HCT116 (cell line): Measurements from ENCODE around the gene C1QL3. TPM values are rescaled to one million over a fixed set of nuclear protein-coding genes. Genes with fewer than 3 reads are reported as not detected.

Experiments used
- ATAC-seq: fragments of 200-7000 bp; cut with Tn5 transposase; 2 replicates; pipeline ENCODE4 v1.9.1; 2020; ENCODE audit warnings: mild to moderate bottlenecking, moderate library complexity
- BruUV-seq: library from RNA; stranded (reverse); fragments of 400-500 nt; replicated peaks from 2 replicates; lab custom pipeline; 2021; lab: Mats Ljungman, UMichigan
- CTCF ChIA-PET: fragments of 300-600 bp; sonication (Branson Sonifier 250); formaldehyde crosslinking; loops from one replicate; lab custom pipeline; 2021; ENCODE audit warnings: antibody characterized with exemption; lab: Charles Lee
- POLR2A ChIA-PET: fragments of 300-600, 350-600 bp; sonication (Branson Sonifier 250); formaldehyde crosslinking; loops from one replicate; lab custom pipeline; 2021; ENCODE audit warnings: antibody characterized with exemption; lab: Charles Lee
- RAD21 ChIA-PET, 2 experiments: fragments of 300-600 bp; sonication (Branson Sonifier 250); formaldehyde crosslinking; loops; one replicate each; lab custom pipeline; 2023; ENCODE audit warnings: low total read pairs in 2 of 2; ENCODE audit not compliant: uncharacterized antibody in 2 of 2, unreplicated experiment in 2 of 2, low non-redundant PET in 1 of 2; lab: Charles Lee
- DNase-seq: peaks from one replicate; pipeline ENCODE4 v3.0.0-alpha.2; 2010; ENCODE audit warnings: low read depth, low spot score
- H2AFZ ChIP-seq: fragments of 200-600 bp; shearing (Covaris generic), sonication (generic); 2 replicates; pipeline ENCODE4 v1.6.1; 2017; ENCODE audit warnings: low read depth, mixed run types, mixed read lengths, antibody characterized with exemption, low read length; ENCODE audit not compliant: poor library complexity, severe bottlenecking
- H3K27ac ChIP-seq: 2 replicates; pipeline ENCODE4 v1.5.1; 2012; ENCODE audit warnings: low read depth, low read length
- H3K27me3 ChIP-seq: fragments of 200-600 bp; sonication (generic); 2 replicates; pipeline ENCODE4 v1.6.1; 2016; ENCODE audit warnings: mixed run types, low read length, mixed read lengths; ENCODE audit not compliant: insufficient read depth
- H3K36me3 ChIP-seq, 2 experiments: fragments of 200-500 bp in 1 of 2; fragments of 200-600 bp in 1 of 2; sonication (Bioruptor generic) in 1 of 2; sonication (generic) in 1 of 2; 2 replicates each; pipeline versions ENCODE4 v1.5.1 to v1.6.1; 2014 to 2016; ENCODE audit warnings: low read length in 2 of 2, inconsistent platforms in 1 of 2, mixed read lengths in 1 of 2, mixed run types in 1 of 2; ENCODE audit not compliant: insufficient read depth in 2 of 2, control insufficient read depth in 1 of 2
- H3K4me1 ChIP-seq, 2 experiments: fragments of 200-600 bp in 1 of 2; sonication (generic) in 1 of 2; 2 replicates each; pipeline versions ENCODE4 v1.5.1 to v1.6.1; 2012 to 2017; ENCODE audit warnings: low read length in 2 of 2, inconsistent platforms in 1 of 2, mild to moderate bottlenecking in 1 of 2, mixed read lengths in 1 of 2, mixed run types in 1 of 2, moderate library complexity in 1 of 2; ENCODE audit not compliant: insufficient read depth in 2 of 2, control insufficient read depth in 1 of 2
- H3K4me2 ChIP-seq: fragments of 200-600 bp; sonication (generic); 2 replicates; pipeline ENCODE4 v1.6.1; 2017; ENCODE audit warnings: mixed run types, low read length, mixed read lengths
- H3K4me3 ChIP-seq, 2 experiments: fragments of 200-600 bp in 1 of 2; sonication (generic) in 1 of 2; replicated peaks in 1 of 2; 2 replicates each; pipeline ENCODE4 v1.5.1; 2011 to 2016; ENCODE audit warnings: low read length in 2 of 2, control low read depth in 1 of 2, low read depth in 1 of 2, mild to moderate bottlenecking in 1 of 2, mixed read lengths in 1 of 2, mixed run types in 1 of 2
- H3K79me2 ChIP-seq: fragments of 200-600 bp; sonication (generic); 2 replicates; pipeline ENCODE4 v1.6.1; 2017; ENCODE audit warnings: mild to moderate bottlenecking, mixed run types, low read length, moderate library complexity, mixed read lengths; ENCODE audit not compliant: insufficient read depth
- H3K9ac ChIP-seq: fragments of 200-600 bp; sonication (generic); 2 replicates; pipeline ENCODE4 v1.6.1; 2016; ENCODE audit warnings: low read length, mixed read lengths
- H3K9me2 ChIP-seq: fragments of 200-600 bp; sonication (generic), shearing (Covaris generic); 2 replicates; pipeline ENCODE4 v1.6.1; 2017; ENCODE audit warnings: mixed run types, mild to moderate bottlenecking, moderate library complexity; ENCODE audit not compliant: insufficient read depth
- H3K9me3 ChIP-seq, 2 experiments: fragments of 200-500 bp in 1 of 2; fragments of 200-600 bp in 1 of 2; sonication (Bioruptor generic) in 1 of 2; sonication (generic) in 1 of 2; 2 replicates each; pipeline ENCODE4 v1.6.1; 2014 to 2017; ENCODE audit warnings: low read length in 2 of 2, mixed read lengths in 2 of 2, inconsistent platforms in 1 of 2, low read depth in 1 of 2, mild to moderate bottlenecking in 1 of 2, mixed run types in 1 of 2, moderate library complexity in 1 of 2; ENCODE audit not compliant: control insufficient read depth in 1 of 2, insufficient read depth in 1 of 2
- H4K20me1 ChIP-seq: fragments of 200-600 bp; sonication (generic), shearing (Covaris generic); 2 replicates; pipeline ENCODE4 v1.6.1; 2017; ENCODE audit warnings: mixed run types, mild to moderate bottlenecking, moderate library complexity; ENCODE audit not compliant: insufficient read depth
- EZH2 ChIP-seq: fragments of 200-600 bp; sonication (generic); IDR thresholded peaks from 2 replicates; pipeline ENCODE4 v1.6.1; 2017; ENCODE audit warnings: antibody characterized with exemption, mixed run types
- RAD21 ChIP-seq: IDR thresholded peaks from 2 replicates; pipeline ENCODE4 v1.6.1; 2012; ENCODE audit warnings: low read depth, mild to moderate bottlenecking
- ZFX ChIP-seq: fragments of 450-650 bp; IDR thresholded peaks from 2 replicates; pipeline ENCODE4 v1.6.1; 2017
- intact Hi-C: fragments of 100-400 bp; cut with micrococcal nuclease; formaldehyde crosslinking; loops from 2 replicates; pipeline ENCODE4 v1.10.0; 2022
- total RNA-seq: library from RNA; stranded (reverse); gene quantifications from one replicate; pipeline ENCODE4 v1.2.1, GENCODE V29; 2021; ENCODE audit not compliant: unreplicated experiment
- TF ChIP-seq, protein P1 (sequence below), 3 experiments: fragments of 200-600 bp in 1 of 3; sonication (generic) in 1 of 3; IDR thresholded peaks in 2 of 3; conservative IDR thresholded peaks in 1 of 3; 2 replicates each; pipeline ENCODE4 v1.5.1; 2012 to 2017; ENCODE audit warnings: low read depth in 2 of 3, low read length in 2 of 3, antibody characterized with exemption in 1 of 3, borderline replicate concordance in 1 of 3, control low read depth in 1 of 3, mild to moderate bottlenecking in 1 of 3, mixed read lengths in 1 of 3, mixed run types in 1 of 3, moderate library complexity in 1 of 3; ENCODE audit not compliant: insufficient read depth in 1 of 3

The C1QL3 gene
- total RNA-seq, 1 experiment from 2014 or later, result not detected

DNA sequence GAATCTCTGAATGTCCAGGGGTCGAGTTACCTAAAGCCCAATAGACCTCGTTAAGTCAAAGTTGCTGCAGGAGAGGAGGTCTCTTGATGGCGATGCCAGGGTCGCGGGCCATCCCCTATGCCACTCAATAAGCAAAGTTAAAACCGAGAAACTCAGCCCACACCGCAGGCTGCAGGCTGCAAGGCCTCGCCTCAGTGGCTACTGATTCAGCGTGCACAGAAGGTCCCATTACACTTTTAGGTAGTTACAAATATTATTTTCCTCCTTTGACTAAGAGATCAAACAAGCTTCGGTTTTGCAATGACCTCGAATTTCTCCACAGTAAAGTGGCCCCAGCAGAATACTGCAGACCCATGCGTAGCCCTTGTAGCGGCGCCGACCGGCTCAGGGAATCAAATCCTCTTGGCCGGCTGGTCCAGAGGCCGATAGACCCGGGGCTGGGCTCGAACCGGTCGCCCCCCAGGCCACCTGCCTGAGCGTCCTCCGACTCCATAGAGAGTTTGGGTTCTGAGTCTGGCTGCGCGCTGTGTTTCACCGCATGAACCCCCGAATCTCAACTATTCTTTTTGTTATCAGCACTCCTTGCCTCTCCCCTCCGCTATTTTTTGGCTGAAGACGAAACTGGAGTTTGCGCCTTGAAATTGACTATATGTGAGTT lies 2.3 kb downstream of the C1QL3 start:
- H3K36me3 ChIP-seq, result no peaks in the 10 kb centered on the region
- intact Hi-C loops, result loop anchor here (10.0 kb wide), 1 partner anchor 485 kb away; no protein-coding TSS in a partner anchor
- no peak for TF ChIP-seq ZFX
- TF ChIP-seq, protein P1, sequence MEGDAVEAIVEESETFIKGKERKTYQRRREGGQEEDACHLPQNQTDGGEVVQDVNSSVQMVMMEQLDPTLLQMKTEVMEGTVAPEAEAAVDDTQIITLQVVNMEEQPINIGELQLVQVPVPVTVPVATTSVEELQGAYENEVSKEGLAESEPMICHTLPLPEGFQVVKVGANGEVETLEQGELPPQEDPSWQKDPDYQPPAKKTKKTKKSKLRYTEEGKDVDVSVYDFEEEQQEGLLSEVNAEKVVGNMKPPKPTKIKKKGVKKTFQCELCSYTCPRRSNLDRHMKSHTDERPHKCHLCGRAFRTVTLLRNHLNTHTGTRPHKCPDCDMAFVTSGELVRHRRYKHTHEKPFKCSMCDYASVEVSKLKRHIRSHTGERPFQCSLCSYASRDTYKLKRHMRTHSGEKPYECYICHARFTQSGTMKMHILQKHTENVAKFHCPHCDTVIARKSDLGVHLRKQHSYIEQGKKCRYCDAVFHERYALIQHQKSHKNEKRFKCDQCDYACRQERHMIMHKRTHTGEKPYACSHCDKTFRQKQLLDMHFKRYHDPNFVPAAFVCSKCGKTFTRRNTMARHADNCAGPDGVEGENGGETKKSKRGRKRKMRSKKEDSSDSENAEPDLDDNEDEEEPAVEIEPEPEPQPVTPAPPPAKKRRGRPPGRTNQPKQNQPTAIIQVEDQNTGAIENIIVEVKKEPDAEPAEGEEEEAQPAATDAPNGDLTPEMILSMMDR (IDR thresholded peaks at IDR 0.05 in 2 of 3, conservative IDR thresholded peaks at IDR 0.05 in 1 of 3; ENCODE audit: borderline replicate concordance in 1 of 3, insufficient read depth in 1 of 3, low read depth in 2 of 3, low read length in 2 of 3), result peak in 1 of 3 experiments; percentile 5; a peak in 1 of 6 replicates
- TF ChIP-seq, all 23 proteins: peak for 1
- no peaks in the 10 kb centered on the region for H3K79me2 ChIP-seq
- DNase-seq, result no peak
- no peak overlapping the region for H2AFZ ChIP-seq
- ATAC-seq, result no peak
- H3K27ac ChIP-seq, result no peak overlapping the region
- no peak overlapping the region for H3K4me2 ChIP-seq
- ChIA-PET CTCF (interaction anchor here (1.0 to 2.2 kb wide), 4 partner anchors 403 to 639 kb away, joined by 3 to 10 read pairs (median 4); no protein-coding TSS in a partner anchor), RAD21 (interaction anchor here in 1 of 2 experiments (0.7 kb wide), 1 partner anchor 22 kb away, joined by 4 read pairs; no protein-coding TSS in a partner anchor), POLR2A (no interaction called here)
- H3K4me3 ChIP-seq, result no peak overlapping the region
- no peaks in the 10 kb centered on the region for H3K27me3 ChIP-seq
- no peaks in the 10 kb centered on the region for H3K9me3 ChIP-seq
- H3K4me1 ChIP-seq, result no peaks in the 10 kb centered on the region
- BruUV-seq, result no TSS peak
- no peak overlapping the region for H3K9ac ChIP-seq
- H3K9me2 ChIP-seq, result no peaks in the 10 kb centered on the region
- no peaks in the 10 kb centered on the region for H4K20me1 ChIP-seq

DNA sequence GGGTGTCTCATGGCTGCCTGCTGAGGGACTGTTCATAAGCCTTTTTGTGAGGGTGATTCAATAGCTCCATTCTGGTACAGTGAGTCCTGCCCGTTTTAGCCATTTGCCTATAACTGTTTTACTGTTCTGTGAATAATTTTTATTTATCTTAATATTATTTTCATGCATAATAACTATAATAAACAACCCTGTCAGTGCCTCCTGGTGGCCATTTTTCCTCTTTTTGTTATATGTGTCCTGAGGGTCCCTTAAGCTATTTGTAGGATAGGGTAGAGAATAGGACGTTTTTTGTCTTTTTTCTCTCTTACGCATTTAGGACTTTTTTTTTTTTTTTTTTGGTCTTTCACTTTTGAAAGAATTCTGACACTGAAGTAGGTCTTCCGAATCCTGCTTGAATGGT lies 2.9 kb downstream of the C1QL3 start:
- ChIA-PET POLR2A (no interaction called here), CTCF (interaction anchor here (1.0 to 2.2 kb wide), 4 partner anchors 403 to 638 kb away, joined by 3 to 10 read pairs (median 4); no protein-coding TSS in a partner anchor)

More for the DNA sequence above, 2.9 kb downstream of the C1QL3 start:
- no peak overlapping the region for H2AFZ ChIP-seq
- H3K9ac ChIP-seq, result no peak overlapping the region
- H3K4me3 ChIP-seq, result no peak overlapping the region
- RAD21 ChIA-PET, result interaction anchor here in 1 of 2 experiments (0.7 kb wide), 1 partner anchor 21 kb away, joined by 4 read pairs; no protein-coding TSS in a partner anchor
- no peaks in the 10 kb centered on the region for H4K20me1 ChIP-seq
- TF ChIP-seq RAD21, result peak; percentile 24; the same call in 1 of the 2 replicates
- no peak for TF ChIP-seq EZH2
- TF ChIP-seq, protein P1 (IDR thresholded peaks at IDR 0.05 in 2 of 3, conservative IDR thresholded peaks at IDR 0.05 in 1 of 3; ENCODE audit: borderline replicate concordance in 1 of 3, insufficient read depth in 1 of 3, low read depth in 2 of 3, low read length in 2 of 3), result peak in 1 of 3 experiments; percentile 29; a peak in 2 of 6 replicates
- H3K9me3 ChIP-seq, result no peaks in the 10 kb centered on the region
- H3K4me1 ChIP-seq, result no peaks in the 10 kb centered on the region
- H3K27ac ChIP-seq, result no peak overlapping the region
- H3K27me3 ChIP-seq, result no peaks in the 10 kb centered on the region
- DNase-seq, result no peak
- no peak for ATAC-seq
- BruUV-seq, result no TSS peak
- H3K79me2 ChIP-seq, result no peaks in the 10 kb centered on the region
- H3K36me3 ChIP-seq, result no peaks in the 10 kb centered on the region
- intact Hi-C loops, result loop anchor here (10.0 kb wide), 1 partner anchor 484 kb away; no protein-coding TSS in a partner anchor
- no peaks in the 10 kb centered on the region for H3K9me2 ChIP-seq
- no peak overlapping the region for H3K4me2 ChIP-seq
